Smooth muscle cell (in vitro differentiated cells): ENCODE results near the gene CIC. TPM values are rescaled to one million over a fixed set of nuclear protein-coding genes. Genes with fewer than 3 reads are reported as not detected.

Experiments
- DNase-seq: peaks from one replicate; lab custom pipeline; 2025; ENCODE audit not compliant: unreplicated experiment; lab: John Stamatoyannopoulos, UW
- H2AFZ ChIP-seq: fragments of 200-600 bp; sonication (generic); 2 replicates; pipeline ENCODE4 v1.6.0; 2016; ENCODE audit warnings: antibody characterized with exemption, low read depth, mild to moderate bottlenecking
- H3F3A ChIP-seq: fragments of 200-600 bp; sonication (generic); 2 replicates; pipeline ENCODE4 v1.6.0; 2017; ENCODE audit warnings: antibody characterized with exemption, low read depth
- H3K27ac ChIP-seq: fragments of 200-600 bp; sonication (generic); 2 replicates; pipeline ENCODE4 v1.5.1; 2016; ENCODE audit warnings: low read depth, mild to moderate bottlenecking
- H3K27me3 ChIP-seq: fragments of 200-600 bp; sonication (generic); 2 replicates; pipeline ENCODE4 v1.6.1; 2016; ENCODE audit warnings: low read depth, mild to moderate bottlenecking
- H3K36me3 ChIP-seq: fragments of 200-600 bp; sonication (generic); 2 replicates; pipeline ENCODE4 v1.5.1; 2016; ENCODE audit warnings: low read depth
- H3K4me1 ChIP-seq: fragments of 200-600 bp; sonication (generic); 2 replicates; pipeline ENCODE4 v1.5.1; 2016; ENCODE audit warnings: low read depth
- H3K4me2 ChIP-seq: fragments of 200-600 bp; sonication (generic); 2 replicates; pipeline ENCODE4 v1.6.0; 2016; ENCODE audit warnings: mild to moderate bottlenecking
- H3K4me3 ChIP-seq: fragments of 200-600 bp; sonication (generic); 2 replicates; pipeline ENCODE4 v1.5.1; 2016; ENCODE audit warnings: mild to moderate bottlenecking
- H3K79me2 ChIP-seq: fragments of 200-600 bp; sonication (generic); 2 replicates; pipeline ENCODE4 v1.6.0; 2016; ENCODE audit warnings: low read depth, mild to moderate bottlenecking
- H3K9ac ChIP-seq: fragments of 200-600 bp; sonication (generic); 2 replicates; pipeline ENCODE4 v1.6.0; 2016; ENCODE audit warnings: low read depth
- H3K9me3 ChIP-seq: fragments of 200-600 bp; sonication (generic); replicated peaks from 2 replicates; pipeline ENCODE4 v1.5.1; 2016; ENCODE audit warnings: low read depth
- H4K20me1 ChIP-seq: fragments of 200-600 bp; sonication (generic); 2 replicates; pipeline ENCODE4 v1.6.0; 2016; ENCODE audit warnings: low read depth
- WGBS: methylation state at CpG from one replicate; pipeline ENCODE4 v1.1.7; 2016; ENCODE audit warnings: low lambda C conversion rate; 5-methylcytosine and 5-hydroxymethylcytosine counted together
- polyA plus RNA-seq: library from polyadenylated mRNA; unstranded; fragments of >200 nt; fragmentation: Nextera tagmentation; extraction: Ambion mirVana; gene quantifications from 2 replicates; pipeline ENCODE4 v1.2.1, GENCODE V29; 2016
- total RNA-seq: library from RNA; depleted of rRNA; stranded (reverse); fragments of >200 nt; gene quantifications from 2 replicates; pipeline ENCODE4 v1.2.3, GENCODE V29; 2014
- TF ChIP-seq, protein P1 (sequence below): fragments of 200-600 bp; sonication (generic); IDR thresholded peaks from 2 replicates; pipeline ENCODE4 v1.5.1; 2017; ENCODE audit warnings: borderline replicate concordance, mild to moderate bottlenecking, antibody characterized with exemption; ENCODE audit not compliant: insufficient read depth, poor library complexity, severe bottlenecking

Gene CIC
- total and polyA plus RNA-seq, 2 experiments from 2014 or later: 12.6 to 18.4 TPM

DNA sequence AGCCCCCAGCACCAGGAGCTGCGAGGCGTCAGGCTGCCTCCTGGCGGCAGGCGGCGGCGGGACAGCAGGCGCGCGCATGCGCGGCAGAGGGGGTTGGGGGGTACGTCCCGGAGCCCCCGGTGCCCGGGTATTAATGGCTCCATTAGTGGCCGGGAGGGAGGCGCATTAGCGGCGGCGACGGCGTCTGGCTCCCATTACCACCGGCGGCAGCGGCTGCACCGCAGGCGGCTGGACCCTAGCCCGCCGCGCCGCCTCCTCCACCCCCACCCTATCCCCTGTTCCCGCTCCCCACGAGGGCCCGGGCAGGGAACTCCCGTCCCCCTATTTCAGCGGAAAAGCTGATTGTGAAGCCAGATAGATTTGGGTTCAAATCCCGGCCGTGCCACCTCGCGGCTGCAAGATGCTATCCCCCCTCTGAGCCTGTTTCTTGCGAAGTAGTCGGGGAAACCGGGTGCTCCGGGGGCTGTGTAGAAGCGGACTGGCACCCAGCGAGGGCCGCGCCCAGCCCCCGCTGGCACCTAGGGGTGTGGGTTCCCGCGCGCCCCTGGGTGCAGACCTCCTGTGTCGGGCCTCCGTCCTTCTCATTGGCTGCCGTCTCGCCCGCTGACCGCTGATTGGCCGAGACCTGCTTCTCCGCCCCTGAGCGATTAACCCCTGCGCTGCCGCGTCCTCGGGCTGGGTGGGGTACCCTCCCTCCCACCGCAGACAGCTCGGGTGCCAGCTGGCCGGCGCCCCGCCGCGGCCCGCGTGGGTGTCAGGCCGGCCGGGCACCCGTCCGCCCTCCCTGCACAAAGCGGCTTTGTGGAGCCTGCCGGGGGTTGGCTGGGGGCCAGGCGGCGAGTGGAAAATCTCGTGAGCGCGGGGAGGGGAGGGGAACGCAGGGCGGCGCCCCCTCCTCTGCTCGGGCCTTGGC, 11.1 kb downstream of the CIC start:
- under 1% methylated on average over 57 of the region's 89 CpGs for WGBS
- no peak overlapping the region for H2AFZ ChIP-seq
- H3K27me3 ChIP-seq: no peaks in the 10 kb centered on the region

DNA sequence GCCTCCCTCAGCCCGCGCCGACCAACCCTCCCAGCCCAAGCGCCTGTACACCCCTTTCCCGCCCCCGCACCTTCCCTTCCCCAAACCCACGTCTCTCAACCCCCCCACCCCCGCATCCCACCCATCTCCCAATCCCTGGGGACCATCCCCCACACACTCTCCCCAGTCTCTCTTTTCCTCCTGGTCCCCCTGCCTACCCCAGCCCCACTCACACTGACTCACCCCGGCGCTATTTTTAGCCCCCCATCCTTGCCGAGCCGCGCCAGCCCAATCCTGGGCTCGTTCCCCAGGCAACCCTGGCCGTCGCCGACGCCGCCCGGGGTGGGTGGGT, 11.7 kb downstream of the CIC start:
- DNase-seq: peak; percentile 85
- no peak overlapping the region for H2AFZ ChIP-seq
- H3K36me3 ChIP-seq: no peaks in the 10 kb centered on the region
- peaks cover 36% of the 10 kb centered on the region for H3F3A ChIP-seq
- H3K9me3 ChIP-seq: no peaks in the 10 kb centered on the region
- peak overlapping the region; percentile 95 for H3K4me2 ChIP-seq
- peaks cover 14% of the 10 kb centered on the region for H3K79me2 ChIP-seq
- H3K4me1 ChIP-seq: peaks cover 40% of the 10 kb centered on the region
- 0% methylated on average over 11 of the region's 20 CpGs for WGBS
- H3K9ac ChIP-seq: peak overlapping the region; percentile 86
- peaks cover 39% of the 10 kb centered on the region for H4K20me1 ChIP-seq
- no peaks in the 10 kb centered on the region for H3K27me3 ChIP-seq
- peak overlapping the region; percentile 94 for H3K4me3 ChIP-seq
- peak overlapping the region; percentile 97 for H3K27ac ChIP-seq
- TF ChIP-seq, protein P1, sequence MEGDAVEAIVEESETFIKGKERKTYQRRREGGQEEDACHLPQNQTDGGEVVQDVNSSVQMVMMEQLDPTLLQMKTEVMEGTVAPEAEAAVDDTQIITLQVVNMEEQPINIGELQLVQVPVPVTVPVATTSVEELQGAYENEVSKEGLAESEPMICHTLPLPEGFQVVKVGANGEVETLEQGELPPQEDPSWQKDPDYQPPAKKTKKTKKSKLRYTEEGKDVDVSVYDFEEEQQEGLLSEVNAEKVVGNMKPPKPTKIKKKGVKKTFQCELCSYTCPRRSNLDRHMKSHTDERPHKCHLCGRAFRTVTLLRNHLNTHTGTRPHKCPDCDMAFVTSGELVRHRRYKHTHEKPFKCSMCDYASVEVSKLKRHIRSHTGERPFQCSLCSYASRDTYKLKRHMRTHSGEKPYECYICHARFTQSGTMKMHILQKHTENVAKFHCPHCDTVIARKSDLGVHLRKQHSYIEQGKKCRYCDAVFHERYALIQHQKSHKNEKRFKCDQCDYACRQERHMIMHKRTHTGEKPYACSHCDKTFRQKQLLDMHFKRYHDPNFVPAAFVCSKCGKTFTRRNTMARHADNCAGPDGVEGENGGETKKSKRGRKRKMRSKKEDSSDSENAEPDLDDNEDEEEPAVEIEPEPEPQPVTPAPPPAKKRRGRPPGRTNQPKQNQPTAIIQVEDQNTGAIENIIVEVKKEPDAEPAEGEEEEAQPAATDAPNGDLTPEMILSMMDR: no peak

More for the DNA sequence above, 11.1 kb downstream of the CIC start:
- H3K9ac ChIP-seq: peak overlapping the region; percentile 86
- H3K27ac ChIP-seq: peak overlapping the region; percentile 97
- H3K4me2 ChIP-seq: peak overlapping the region; percentile 95
- H3K9me3 ChIP-seq: no peaks in the 10 kb centered on the region
- peak; percentile 97 for DNase-seq
- peaks cover 36% of the 10 kb centered on the region for H3F3A ChIP-seq
- H4K20me1 ChIP-seq: peaks cover 37% of the 10 kb centered on the region
- peaks cover 38% of the 10 kb centered on the region for H3K4me1 ChIP-seq
- peak overlapping the region; percentile 94 for H3K4me3 ChIP-seq
- peaks cover 19% of the 10 kb centered on the region for H3K79me2 ChIP-seq
- no peaks in the 10 kb centered on the region for H3K36me3 ChIP-seq
- TF ChIP-seq, protein P1: peak; percentile 83

DNA sequence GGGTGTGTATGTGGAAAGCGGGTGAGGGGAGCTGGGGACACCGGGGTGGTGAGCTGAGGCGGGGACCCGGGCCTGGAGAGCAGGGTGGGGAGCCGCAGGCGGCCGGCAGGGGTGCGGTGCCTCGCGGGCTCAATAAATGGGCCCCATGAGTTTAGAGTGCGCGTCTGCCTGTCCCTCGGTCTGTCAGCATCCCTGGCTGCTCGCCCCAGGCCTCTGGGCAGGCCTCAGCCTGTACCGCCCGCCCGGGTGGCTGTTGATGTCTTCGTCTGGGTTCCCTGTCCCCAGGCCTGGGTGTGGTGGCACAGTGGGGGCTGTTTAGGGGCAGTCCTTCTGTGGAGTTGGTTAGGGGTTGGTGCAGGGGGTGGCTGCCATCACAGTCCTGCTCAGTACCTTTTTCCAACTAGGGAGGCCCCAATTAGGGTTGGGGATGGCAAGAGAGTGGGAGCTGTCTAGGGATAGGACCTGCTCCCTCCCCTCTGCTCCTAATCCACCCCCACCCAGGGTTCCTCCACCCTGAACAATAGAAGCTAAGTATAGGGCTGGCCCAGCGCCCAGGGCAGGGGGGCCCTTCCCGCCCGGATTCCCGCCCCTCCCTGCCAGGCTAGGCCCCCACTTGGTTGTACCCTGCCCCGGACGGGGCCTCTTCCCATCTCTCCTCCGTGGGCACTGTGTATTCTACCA, 12.2 kb downstream of the CIC start:
- Histone ChIP-seq H3F3A (peaks cover 36% of the 10 kb centered on the region), H3K27me3 (no peaks in the 10 kb centered on the region), H3K36me3 (no peaks in the 10 kb centered on the region), H4K20me1 (peaks cover 39% of the 10 kb centered on the region), H3K9me3 (no peaks in the 10 kb centered on the region), H3K27ac (peak overlapping the region; percentile 97), H3K4me3 (peak overlapping the region; percentile 94), H3K79me2 (peaks cover 13% of the 10 kb centered on the region), H3K9ac (peak overlapping the region; percentile 78), H3K4me1 (peaks cover 43% of the 10 kb centered on the region), H3K4me2 (peak overlapping the region; percentile 95), H2AFZ (no peak overlapping the region)
- TF ChIP-seq, protein P1: no peak
- WGBS: 2% methylated on average over 25 of the region's 25 CpGs
- peak; percentile 81 for DNase-seq
